Brain pericyte (primary cell): ENCODE results near the gene SLC35B4.

ENCODE experiments used
- DNase-seq: peaks from one replicate; pipeline ENCODE4 v3.0.0-alpha.2; 2012; ENCODE audit warnings: low read depth, low spot score

The SLC35B4 gene

DNA sequence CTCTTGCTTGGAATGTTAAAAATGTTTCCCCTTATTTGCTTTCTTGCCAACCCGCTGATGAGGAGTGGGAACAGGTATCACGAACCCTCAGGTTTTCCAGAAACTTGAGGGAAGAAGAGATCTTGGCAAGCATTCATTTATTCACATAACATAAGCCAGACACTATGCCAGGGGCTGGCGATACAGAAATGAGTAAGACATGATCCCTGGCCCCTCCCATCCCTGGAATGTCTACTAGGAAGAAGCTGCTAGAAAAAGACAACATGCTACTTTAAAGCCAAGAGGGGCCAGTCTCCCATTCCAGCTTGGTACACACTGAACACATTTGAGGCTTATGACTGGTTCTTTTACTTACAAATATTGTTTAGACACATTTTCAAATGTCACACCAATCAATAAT lies 26.4 kb downstream of the SLC35B4 start:
- no peak for DNase-seq

DNA sequence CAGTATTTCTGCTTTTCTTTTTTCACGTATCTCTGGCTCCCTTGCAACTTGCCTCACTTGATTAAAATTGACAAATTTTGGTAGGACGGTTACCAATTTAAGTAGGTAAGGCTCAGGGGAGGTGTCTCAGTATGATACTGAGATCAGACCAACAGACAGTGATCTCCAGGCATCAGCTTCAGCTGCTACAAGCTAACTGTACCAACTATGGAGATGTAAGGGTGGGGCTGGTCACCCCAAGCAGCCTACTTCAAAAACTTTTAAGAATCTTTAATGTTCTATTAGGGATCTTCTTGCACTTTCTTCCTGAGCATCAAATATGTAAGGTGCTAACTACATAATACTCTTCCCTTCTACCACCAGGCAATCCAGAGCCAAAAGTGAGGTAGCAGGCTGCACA lies 26.9 kb downstream of the SLC35B4 start:
- no peak for DNase-seq

DNA sequence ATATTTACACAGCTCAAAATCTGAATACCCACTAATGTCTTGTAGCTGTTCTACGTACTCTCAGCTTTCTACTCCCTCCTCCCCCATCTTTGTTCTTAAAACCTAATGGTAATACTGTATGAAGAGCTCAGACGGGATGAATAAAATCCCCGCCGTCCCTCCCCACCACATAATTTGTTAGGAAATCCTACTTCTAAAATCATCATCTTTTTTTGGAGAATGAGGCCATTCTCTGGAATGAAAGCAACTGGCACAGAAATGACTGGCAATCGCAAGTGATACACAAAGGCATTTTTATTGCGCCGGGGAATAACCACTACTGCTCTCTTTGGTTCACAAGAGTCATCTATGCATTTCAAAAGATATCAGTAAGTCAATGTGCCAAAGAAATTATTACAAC lies 27.3 kb downstream of the SLC35B4 start:
- DNase-seq, result no peak

GRCh38 chr7:134287916-134288659 lies 28.6 kb downstream of the SLC35B4 start:
- DNase-seq, result no peak

DNA sequence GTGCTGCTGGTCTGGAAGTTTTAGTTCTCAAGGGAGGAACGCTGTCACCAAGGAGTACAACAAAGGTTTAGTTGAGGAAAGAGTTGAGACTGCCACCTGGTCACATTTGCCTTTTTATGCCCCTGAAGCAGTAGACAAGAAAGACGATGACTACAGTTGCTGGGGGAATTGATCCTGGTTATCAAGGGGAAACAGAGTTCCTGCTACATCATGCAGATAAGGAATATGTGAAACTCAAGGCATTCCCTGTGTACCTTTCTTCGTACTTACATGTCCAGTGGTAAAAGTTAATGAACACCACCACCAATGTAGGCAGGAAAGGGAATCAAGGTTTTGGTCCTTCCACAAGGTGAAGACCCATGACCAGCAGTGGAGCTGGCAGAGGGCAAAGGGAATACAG lies 31.8 kb downstream of the SLC35B4 start:
- no peak for DNase-seq

DNA sequence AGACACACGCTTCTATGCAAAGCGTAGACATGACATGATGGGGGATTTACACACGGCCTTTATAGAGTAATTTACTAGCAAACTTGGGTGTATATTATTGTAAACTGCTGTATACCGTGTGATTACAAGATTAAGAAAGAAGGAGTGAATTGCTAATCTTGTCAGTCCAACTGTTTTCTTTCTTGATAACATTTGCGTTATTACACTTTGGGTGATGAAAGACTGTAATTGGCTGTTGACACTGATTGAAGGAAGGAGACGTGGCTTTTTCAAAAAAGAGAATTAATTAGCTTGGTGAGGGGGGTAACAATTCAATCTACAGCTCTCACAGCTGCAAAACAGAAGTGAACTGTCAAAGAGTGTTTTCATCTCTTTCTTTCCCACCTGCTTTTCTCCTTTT lies 32.7 kb downstream of the SLC35B4 start:
- no peak for DNase-seq

DNA sequence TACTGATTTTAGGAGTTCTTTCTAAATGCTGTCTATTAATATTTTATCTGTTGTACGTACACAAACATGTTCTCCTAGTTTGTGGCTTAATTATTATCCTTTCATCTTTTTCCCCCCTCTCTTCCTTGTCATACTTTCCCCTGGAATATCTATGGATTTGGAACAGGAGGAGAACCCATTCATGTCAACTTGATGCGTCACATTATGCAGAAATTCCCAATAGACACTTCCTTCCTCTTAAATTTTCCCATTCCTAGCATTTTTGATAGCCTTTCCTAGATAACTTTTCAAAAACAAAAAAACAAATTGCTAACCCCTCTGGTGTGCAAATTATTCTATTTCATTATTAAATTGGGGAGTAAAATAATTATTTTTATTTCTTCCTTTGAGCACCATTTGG lies 36.2 kb downstream of the SLC35B4 start:
- DNase-seq, result no peak

GRCh38 chr7:134279898-134280297 lies 36.8 kb downstream of the SLC35B4 start:
- no peak for DNase-seq

- DNase-seq, result no peak
Measured at GRCh38 chr7:134279336-134279735, 37.4 kb downstream of the SLC35B4 start.

GRCh38 chr7:134278502-134279153 lies 38.1 kb downstream of the SLC35B4 start:
- no peak for DNase-seq

- no peak for DNase-seq
Measured at GRCh38 chr7:134276951-134277350, 39.8 kb downstream of the SLC35B4 start.

DNA sequence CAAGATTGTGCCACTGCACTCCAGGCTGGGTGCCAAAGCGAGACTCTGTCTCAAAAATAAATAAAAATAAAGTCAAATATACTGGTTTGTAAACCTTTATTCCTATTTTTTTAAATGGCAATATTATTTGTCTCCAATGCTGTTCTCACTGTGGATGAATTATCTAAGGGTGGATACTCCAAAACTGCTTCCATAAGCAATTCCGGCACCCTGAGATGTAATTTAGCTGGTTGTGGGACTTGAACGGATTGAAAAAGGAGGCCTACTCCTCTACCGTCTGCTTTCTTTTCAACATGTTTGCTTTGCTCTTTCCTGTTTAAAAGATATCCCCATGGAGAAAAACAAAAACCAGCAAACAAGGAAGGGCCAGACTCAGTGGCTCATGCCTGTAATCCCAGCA lies 54.4 kb downstream of the SLC35B4 start:
- no peak for DNase-seq

DNA sequence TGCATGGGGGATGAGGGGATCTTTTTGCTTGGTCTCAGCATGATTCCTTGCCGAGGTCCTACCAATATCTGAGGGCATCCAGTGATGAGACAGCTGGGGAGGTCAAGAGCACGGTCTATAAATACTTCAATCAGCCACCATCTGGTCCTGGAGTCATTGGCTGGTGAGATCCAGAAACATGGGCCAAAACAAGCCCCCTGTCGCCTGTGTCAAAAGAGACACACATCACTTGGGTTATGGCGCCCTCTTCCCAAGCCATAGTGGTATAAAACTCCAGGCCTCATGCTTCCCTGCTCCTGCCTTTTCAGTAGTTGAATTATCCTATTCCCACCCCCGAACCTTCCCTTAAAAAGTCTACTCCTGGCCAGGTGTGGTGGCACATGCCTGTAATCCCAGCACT lies 60.9 kb downstream of the SLC35B4 start:
- no peak for DNase-seq

- DNase-seq, result no peak
Measured at GRCh38 chr7:134254311-134254710, 62.4 kb downstream of the SLC35B4 start.

- no peak for DNase-seq
Measured at GRCh38 chr7:134248196-134248595, 68.5 kb downstream of the SLC35B4 start.

- no peak for DNase-seq
Measured at GRCh38 chr7:134246761-134247160, 70.0 kb downstream of the SLC35B4 start.

GRCh38 chr7:134246347-134246746 lies 70.4 kb downstream of the SLC35B4 start:
- no peak for DNase-seq

GRCh38 chr7:134245253-134245652 lies 71.5 kb downstream of the SLC35B4 start:
- DNase-seq, result no peak
